ENCODE data around the gene PPP4R2. TPM values are rescaled to one million over a fixed set of nuclear protein-coding genes. Genes with fewer than 3 reads are reported as not detected.

The PPP4R2 gene
- polyA plus RNA-seq, 1 experiment = 48.7 TPM

- ChIA-PET CTCF (interaction anchor here (1.2 kb wide), 1 partner anchor 215 kb away, joined by 3 read pairs; no protein-coding TSS in a partner anchor), POLR2A (interaction anchor here (0.5 to 0.6 kb wide), 2 partner anchors 132 to 188 kb away, joined by 3 to 12 read pairs; partner anchors contain the start of gene SHQ1)
- Histone ChIP-seq H3K27me3 (ENCODE audit: control insufficient read depth, insufficient read depth, low read length) (no peaks in the 10 kb centered on the region), H3K27ac (ENCODE audit: low read depth, low read length) (peak overlapping the region; percentile 40), H3K4me3 (ENCODE audit: low read depth, low read length) (no peak overlapping the region), H3K9me3 (ENCODE audit: control insufficient read depth, insufficient read depth, low read length) (no peaks in the 10 kb centered on the region)
- DNase-seq (ENCODE audit: low read depth, low spot score) = no peak
- TF ChIP-seq CTCF (IDR thresholded peaks at IDR 0.05; ENCODE audit: low read depth, low read length) = no peak
These were observed 40.3 kb downstream of the PPP4R2 start for GRCh38 chr3:73036694-73037591.

GRCh38 chr3:73041537-73041936, 44.9 kb downstream of the PPP4R2 start:
- ChIA-PET POLR2A (no interaction called here), CTCF (no interaction called here)
- Histone ChIP-seq H3K27ac (ENCODE audit: low read depth, low read length) (no peak overlapping the region), H3K27me3 (ENCODE audit: control insufficient read depth, insufficient read depth, low read length) (no peaks in the 10 kb centered on the region), H3K4me3 (ENCODE audit: low read depth, low read length) (no peak overlapping the region), H3K9me3 (ENCODE audit: control insufficient read depth, insufficient read depth, low read length) (no peaks in the 10 kb centered on the region)
- TF ChIP-seq CTCF (IDR thresholded peaks at IDR 0.05; ENCODE audit: low read depth, low read length) = no peak
- no peak for DNase-seq (ENCODE audit: low read depth, low spot score)

GRCh38 chr3:73043414-73043813, 46.8 kb downstream of the PPP4R2 start:
- Histone ChIP-seq H3K27ac (ENCODE audit: low read depth, low read length) (no peak overlapping the region), H3K4me3 (ENCODE audit: low read depth, low read length) (no peak overlapping the region), H3K27me3 (ENCODE audit: control insufficient read depth, insufficient read depth, low read length) (no peaks in the 10 kb centered on the region), H3K9me3 (ENCODE audit: control insufficient read depth, insufficient read depth, low read length) (no peaks in the 10 kb centered on the region)
- ChIA-PET POLR2A (no interaction called here), CTCF (interaction anchor here (1.5 kb wide), 1 partner anchor 12 kb away, joined by 4 read pairs; no protein-coding TSS in a partner anchor)
- no peak for TF ChIP-seq CTCF (IDR thresholded peaks at IDR 0.05; ENCODE audit: low read depth, low read length)
- no peak for DNase-seq (ENCODE audit: low read depth, low spot score)

GRCh38 chr3:73045391-73045790, 48.8 kb downstream of the PPP4R2 start:
- Histone ChIP-seq H3K4me3 (ENCODE audit: low read depth, low read length) (no peak overlapping the region), H3K9me3 (ENCODE audit: control insufficient read depth, insufficient read depth, low read length) (no peaks in the 10 kb centered on the region), H3K27me3 (ENCODE audit: control insufficient read depth, insufficient read depth, low read length) (no peaks in the 10 kb centered on the region), H3K27ac (ENCODE audit: low read depth, low read length) (no peak overlapping the region)
- DNase-seq (ENCODE audit: low read depth, low spot score) = no peak
- ChIA-PET POLR2A (interaction anchor here (0.7 kb wide), 1 partner anchor 107 kb away, joined by 3 read pairs; no protein-coding TSS in a partner anchor), CTCF (interaction anchor here (0.6 to 1.9 kb wide), 3 partner anchors 10 to 46 kb away, joined by 3 to 8 read pairs (median 5); no protein-coding TSS in a partner anchor)
- TF ChIP-seq CTCF (IDR thresholded peaks at IDR 0.05; ENCODE audit: low read depth, low read length) = no peak

- POLR2A ChIA-PET = no interaction called here
These were observed 49.6 kb downstream of the PPP4R2 start for GRCh38 chr3:73046195-73046594.

More at GRCh38 chr3:73046195-73046594, 49.6 kb downstream of the PPP4R2 start:
- H3K4me3 ChIP-seq (ENCODE audit: low read depth, low read length) = no peak overlapping the region
- H3K27me3 ChIP-seq (ENCODE audit: control insufficient read depth, insufficient read depth, low read length) = no peaks in the 10 kb centered on the region
- TF ChIP-seq CTCF (IDR thresholded peaks at IDR 0.05; ENCODE audit: low read depth, low read length) = no peak
- H3K9me3 ChIP-seq (ENCODE audit: control insufficient read depth, insufficient read depth, low read length) = no peaks in the 10 kb centered on the region
- H3K27ac ChIP-seq (ENCODE audit: low read depth, low read length) = no peak overlapping the region
- no peak for DNase-seq (ENCODE audit: low read depth, low spot score)
- CTCF ChIA-PET = interaction anchor here (0.6 to 1.9 kb wide), 3 partner anchors 9 to 195 kb away, joined by 3 to 8 read pairs (median 5); no protein-coding TSS in a partner anchor
